Stimulated activated CD8-positive, alpha-beta memory T cell treated with anti-CD3 and anti-CD28 coated beads, Interleukin-15, amount 100 ng/mL, for 48 hours (primary cell): ENCODE results near the gene ASXL1.
"Not testable (repeated sequence)": the region's sequence is repeated elsewhere in the genome, so short reads cannot be mapped to it uniquely, and the experiment has no call there.

Experiments
- DNase-seq, 2 donors: peaks; one replicate each; pipeline ENCODE4 v3.0.0-alpha.2; 2020; ENCODE audit warnings: low read depth in 2 of 2

Gene ASXL1

DNA sequence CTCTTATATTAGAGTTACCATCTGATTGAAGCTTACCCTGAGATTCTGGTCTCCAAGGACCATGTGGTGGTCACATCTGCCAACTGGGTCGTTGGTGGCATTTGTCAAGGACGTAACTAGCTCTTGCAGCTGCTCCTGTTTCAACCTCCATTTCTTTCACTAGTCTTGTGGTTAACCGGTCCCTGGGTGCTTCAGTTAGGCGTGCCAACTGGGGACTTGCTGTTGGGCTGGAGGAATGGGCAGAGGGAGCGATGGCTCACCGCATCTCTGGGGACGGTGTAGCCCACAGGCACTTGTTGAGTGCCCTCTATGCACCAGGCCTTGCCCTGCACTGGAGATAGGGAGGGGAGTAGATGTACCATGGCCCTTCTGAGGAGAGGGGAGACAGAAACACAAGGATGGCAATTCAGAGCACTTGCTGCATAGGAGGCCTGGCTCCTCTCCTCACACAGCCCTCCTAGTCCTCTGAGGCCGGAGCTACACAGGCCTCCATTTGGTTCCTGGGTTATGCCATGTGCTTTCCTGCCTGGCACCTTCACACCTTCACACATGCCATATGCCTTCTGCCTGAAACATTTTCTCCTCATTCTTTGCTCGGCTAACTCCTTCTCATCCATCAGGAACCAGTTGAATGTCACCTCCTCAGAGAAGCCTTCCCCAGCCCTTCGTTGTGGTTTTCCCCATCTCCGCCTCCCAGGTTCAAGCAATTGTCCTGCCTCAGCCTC, 20.0 kb upstream of the ASXL1 start:
- no peak for DNase-seq

DNA sequence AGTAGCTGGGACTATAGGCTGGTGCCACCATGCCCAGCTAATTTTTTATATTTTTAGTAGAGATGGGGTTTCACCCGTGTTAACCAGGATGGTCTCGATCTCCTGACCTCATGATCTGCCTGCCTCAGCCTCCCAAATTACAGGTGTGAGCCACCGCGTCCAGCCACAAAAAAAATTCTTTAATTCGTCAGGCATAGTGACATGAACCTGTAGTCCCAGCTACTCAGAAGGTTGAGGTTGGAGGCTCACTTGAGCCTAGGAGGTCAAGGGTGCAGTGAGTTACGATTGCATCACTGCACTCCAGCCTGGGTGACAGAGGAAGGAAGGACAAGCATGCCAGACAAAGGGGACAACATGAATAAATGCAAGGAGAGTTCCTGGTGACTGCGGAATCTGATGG, 19.5 kb upstream of the ASXL1 start:
- no peak for DNase-seq

DNA sequence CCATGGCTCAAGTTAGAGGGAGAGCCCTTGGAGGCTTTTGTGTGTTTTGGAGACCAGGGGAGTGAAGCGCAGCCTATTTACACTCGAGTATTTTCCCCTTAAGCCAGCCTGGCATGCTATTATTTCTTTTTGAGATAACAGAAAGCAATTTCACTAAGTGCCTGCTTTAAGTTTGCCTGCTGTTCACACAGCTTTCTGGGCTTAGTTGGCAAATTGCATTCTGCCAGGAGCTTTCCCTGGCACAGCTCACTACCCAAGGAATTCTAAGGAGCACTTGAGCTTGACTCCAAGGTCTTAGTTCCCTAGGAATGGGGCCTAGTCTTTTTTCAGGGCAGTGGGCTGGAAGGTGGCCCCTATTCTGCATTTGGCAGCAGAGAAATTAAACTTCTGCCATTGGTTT, 19.0 kb upstream of the ASXL1 start:
- DNase-seq, result no peak

DNA sequence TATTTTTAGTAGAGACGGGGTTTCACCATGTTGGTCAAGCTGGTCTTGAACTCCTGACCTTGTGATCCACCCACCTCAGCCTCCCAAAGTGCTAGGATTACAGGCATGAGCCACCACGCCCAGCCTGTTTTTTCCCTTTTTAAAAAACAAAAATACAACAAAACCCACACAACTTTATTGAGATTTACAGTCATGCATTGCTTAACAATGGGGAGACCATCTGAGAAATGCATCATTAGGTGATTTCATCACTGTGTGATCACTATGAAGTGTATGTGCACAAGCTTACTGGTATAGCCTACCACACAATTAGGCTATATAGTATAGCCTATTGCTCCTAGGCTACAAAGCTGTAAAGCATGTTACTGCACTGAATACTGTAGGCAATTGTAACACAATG, 17.1 kb upstream of the ASXL1 start:
- not testable (repeated sequence) for DNase-seq

DNA sequence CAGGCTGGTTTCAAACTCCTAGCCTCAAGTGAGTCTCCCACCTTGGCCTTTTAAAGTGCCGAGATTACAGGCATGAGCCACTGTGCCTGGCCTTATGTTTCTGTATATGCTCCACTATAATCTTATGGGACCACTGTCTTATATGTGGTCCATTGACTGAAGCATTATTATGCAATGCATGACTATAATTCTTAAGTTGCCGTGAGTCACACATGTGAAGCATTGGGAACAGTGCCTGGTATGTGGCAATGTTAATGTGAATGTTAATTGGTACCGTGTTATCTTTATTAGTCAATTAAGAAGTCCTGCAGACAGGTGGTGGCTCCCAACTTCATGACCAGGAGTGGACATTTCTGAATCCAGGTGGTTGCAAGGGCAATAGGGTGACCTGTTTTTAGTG, 14.7 kb upstream of the ASXL1 start:
- no peak for DNase-seq

GRCh38 chr20:32344835-32345506, 13.2 kb upstream of the ASXL1 start:
- no peak for DNase-seq

- no peak for DNase-seq
Measured at GRCh38 chr20:32348207-32348606, 9.9 kb upstream of the ASXL1 start.

- DNase-seq, result no peak
Measured at GRCh38 chr20:32350421-32350820, 7.7 kb upstream of the ASXL1 start.

DNA sequence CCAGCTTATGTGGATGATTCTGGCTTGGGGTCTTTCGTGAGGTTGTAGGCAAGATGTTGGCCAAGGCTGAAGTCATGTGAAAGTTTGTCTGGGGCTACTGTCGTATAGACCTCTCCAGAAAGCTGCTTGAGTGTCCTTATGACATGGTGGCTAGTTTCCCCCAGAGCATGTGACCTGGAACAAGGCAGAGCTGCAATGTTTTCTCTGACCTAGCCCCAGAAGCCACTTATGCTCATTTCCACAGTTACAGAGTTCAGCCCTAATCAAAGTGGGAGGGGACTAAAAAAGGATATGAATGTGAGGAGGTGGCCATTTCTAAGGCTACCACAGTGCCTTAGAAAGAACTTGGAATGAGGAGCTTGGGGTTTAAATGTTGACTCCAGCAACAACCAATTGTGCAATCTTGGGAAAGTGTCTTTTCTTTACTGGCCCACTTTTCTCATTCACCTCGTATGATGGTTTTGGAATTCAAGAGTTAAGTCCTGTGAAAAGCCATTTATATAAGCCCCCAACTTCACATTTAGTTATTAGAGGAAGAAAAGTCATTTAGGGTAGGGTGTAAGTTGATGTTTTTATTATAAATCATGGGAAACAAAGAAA, 5.9 kb upstream of the ASXL1 start:
- no peak for DNase-seq

DNA sequence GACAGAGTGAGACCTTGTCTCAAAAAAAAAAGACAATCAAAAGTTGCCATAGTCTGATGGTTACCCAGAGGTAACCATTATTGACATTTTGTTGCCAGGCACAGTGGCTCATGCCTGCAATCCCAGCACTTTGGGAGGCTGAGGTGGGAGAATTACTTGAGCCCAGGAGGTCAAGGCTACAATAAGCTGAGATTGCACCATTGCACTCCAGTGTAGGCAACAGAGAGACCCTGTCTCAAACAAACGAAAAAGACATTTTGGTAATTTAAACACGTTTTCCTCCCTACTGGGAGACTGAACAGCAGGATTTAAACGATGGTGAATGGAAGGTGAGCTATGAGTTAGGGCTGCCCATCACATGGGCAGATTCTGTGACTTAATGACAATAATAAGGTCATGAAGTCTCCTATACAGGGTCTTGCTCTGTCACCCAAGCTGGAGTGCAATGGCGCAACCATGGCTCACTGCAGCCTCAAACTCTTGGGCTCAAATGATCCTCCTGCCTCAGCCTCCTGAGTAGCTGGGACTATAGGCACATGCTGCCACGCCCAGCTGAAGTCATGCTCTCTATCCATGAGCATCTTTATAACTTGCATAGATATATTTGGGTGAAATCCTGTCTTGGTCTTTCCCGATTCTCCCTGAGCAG, 4.2 kb upstream of the ASXL1 start:
- DNase-seq, result no peak

DNA sequence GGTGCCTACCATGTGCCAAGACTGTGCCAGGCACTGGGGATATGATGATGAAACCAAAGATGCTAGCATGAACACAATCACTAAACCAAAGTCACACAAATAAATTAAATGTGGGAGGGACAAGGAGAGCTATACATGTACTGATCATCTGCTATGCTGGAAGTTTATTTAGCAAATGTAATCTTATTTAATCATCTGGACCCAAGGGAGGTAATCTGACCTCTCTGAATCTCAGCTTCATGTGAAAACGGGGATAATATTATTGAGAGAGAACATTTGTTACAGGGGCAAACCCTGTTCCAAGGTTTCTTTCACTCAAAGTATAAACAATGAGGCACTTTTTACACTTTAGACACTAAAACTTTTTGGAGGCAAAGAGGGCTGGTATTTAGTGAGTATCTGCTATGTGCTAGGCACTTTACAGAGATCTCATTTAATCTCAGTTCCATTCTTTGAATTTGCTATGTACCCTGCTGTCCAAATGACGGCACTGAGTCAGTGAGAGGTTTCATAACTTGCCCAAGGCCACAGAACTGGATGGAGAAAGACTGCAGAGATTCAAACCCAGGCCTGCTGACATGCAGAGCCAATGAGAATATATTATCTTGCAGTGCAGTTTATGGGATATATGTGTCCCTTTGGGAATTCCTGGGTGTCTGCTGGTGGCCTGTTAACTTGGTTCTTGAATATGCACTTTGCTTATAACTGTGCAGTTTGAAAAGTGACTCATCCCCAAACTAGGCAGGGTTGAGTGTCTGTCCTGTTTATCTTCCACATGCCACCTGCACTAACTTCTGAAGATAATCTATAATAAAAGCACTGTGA, 3.3 kb upstream of the ASXL1 start:
- DNase-seq, result no peak

GRCh38 chr20:32355417-32355841, 2.7 kb upstream of the ASXL1 start:
- DNase-seq, result no peak

- not testable (repeated sequence) for DNase-seq
Measured at GRCh38 chr20:32355907-32356621, 2.1 kb upstream of the ASXL1 start.

DNA sequence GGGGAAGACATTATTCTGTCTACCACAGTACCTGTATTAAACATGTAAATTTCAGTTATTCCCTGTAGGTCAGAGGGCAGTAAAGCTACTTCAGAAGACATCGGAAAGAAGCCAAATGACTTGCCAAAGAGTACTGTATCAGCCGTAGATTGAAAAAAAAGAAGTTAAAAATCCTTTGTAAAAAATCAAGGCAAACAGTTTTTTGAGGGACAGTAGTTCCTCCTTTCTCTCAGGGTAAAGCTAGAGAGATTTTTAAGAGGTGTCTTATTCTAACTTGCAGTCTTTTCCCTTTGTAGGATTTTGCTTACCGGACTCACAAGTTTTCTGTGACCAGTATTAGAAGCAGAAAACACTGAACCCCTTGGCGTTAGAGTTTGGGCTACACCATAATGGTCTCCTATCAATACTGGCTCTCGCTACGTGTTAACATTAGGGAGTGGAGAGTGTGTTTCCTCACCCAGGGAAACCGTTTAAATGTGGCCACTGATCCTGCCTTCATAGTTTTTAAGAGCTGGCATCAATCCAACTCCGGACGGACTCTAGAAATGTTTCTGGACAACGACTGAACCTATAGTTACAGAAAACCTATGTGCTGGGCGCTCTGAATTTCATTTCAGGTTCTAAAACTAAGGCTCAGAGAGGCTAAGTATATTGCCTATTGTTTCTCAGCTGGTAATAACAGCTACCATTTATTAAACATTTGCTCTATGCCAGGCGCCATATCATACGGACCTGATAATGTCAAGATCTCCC, 1.3 kb upstream of the ASXL1 start:
- no peak for DNase-seq

GRCh38 chr20:32357375-32357868, 709 bp upstream of the ASXL1 start:
- no peak for DNase-seq

DNA sequence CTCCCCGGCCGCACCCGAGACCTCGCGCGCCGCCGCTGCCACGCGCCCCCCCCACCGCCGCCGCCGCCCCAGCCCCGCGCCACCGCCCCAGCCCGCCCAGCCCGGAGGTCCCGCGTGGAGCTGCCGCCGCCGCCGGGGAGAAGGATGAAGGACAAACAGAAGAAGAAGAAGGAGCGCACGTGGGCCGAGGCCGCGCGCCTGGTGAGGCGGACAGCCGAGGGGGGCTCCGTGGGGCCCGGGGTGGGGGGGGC, 426 bp downstream of the ASXL1 start:
- DNase-seq, result no peak

- DNase-seq, result peak; percentile 67
Measured at GRCh38 chr20:32358883-32359632, 927 bp downstream of the ASXL1 start.

DNA sequence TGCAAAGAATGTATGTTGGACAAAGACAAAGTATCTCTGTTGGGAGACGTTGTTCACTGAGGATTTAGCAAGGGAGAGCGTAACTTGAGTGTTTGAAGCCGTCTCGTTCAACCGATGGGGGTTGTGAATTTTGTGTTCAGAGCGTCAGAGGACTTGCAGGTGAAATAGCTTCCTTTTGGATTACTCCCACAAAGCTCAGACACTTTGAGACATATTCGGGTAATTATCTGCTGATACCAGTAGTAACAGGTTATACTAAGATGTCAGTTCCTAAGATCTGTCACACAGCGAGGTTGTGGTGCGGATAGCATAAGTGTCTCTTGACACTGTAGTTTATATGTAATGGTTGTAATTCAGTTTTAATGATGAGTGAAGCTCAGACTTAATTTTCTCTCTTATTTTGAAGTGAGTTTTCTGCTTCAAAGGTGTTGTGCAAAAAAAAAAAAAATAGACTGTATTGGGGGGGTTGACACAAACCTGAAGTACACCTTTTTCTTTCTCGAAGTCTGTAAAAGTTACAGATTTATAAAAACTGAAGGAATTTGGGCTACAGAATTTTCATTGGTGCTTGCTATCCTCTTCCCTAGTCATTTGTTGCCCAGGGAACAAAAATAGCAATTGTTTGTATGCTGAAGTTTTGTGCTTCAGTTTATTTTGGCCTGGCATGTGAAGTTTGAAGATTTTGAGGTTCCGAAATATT, 1.7 kb downstream of the ASXL1 start:
- DNase-seq, result no peak

GRCh38 chr20:32360333-32360634, 2.2 kb downstream of the ASXL1 start:
- no peak for DNase-seq
